Vagina (tissue), 2 donors: ENCODE results near the gene ZNF628.

ENCODE experiments used
- POLR2A ChIP-seq, 2 donors: fragments of 450-650 bp; IDR thresholded peaks; one replicate each; pipeline ENCODE4 v1.6.1; 2017; ENCODE audit warnings: antibody characterized with exemption in 2 of 2, mild to moderate bottlenecking in 2 of 2, moderate library complexity in 2 of 2
- TF ChIP-seq, protein P1 (sequence below), 3 experiments: fragments of 450-650 bp in 2 of 3; fragments of 200-600 bp in 1 of 3; sonication (generic) in 1 of 3; IDR thresholded peaks; one replicate each; pipeline ENCODE4 v1.5.1; 2017 to 2019; ENCODE audit warnings: antibody characterized with exemption in 3 of 3, mild to moderate bottlenecking in 2 of 3, moderate library complexity in 2 of 3

GRCh38 chr19:55441692-55442321 is 34.6 kb upstream of the ZNF628 start:
- TF ChIP-seq, protein P1, sequence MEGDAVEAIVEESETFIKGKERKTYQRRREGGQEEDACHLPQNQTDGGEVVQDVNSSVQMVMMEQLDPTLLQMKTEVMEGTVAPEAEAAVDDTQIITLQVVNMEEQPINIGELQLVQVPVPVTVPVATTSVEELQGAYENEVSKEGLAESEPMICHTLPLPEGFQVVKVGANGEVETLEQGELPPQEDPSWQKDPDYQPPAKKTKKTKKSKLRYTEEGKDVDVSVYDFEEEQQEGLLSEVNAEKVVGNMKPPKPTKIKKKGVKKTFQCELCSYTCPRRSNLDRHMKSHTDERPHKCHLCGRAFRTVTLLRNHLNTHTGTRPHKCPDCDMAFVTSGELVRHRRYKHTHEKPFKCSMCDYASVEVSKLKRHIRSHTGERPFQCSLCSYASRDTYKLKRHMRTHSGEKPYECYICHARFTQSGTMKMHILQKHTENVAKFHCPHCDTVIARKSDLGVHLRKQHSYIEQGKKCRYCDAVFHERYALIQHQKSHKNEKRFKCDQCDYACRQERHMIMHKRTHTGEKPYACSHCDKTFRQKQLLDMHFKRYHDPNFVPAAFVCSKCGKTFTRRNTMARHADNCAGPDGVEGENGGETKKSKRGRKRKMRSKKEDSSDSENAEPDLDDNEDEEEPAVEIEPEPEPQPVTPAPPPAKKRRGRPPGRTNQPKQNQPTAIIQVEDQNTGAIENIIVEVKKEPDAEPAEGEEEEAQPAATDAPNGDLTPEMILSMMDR (IDR thresholded peaks at IDR 0.05), result no peak
- no peak for TF ChIP-seq POLR2A (IDR thresholded peaks at IDR 0.05)
